ENCODE results near the gene EIF4G2. TPM values are rescaled to one million over a fixed set of nuclear protein-coding genes. Genes with fewer than 3 reads are reported as not detected.

The EIF4G2 gene
- total and polyA plus RNA-seq, 2 of the 8 experiments (the other 6 are each of a cell fraction or from before 2014, with no cell fraction given): 438 to 964 TPM

DNA sequence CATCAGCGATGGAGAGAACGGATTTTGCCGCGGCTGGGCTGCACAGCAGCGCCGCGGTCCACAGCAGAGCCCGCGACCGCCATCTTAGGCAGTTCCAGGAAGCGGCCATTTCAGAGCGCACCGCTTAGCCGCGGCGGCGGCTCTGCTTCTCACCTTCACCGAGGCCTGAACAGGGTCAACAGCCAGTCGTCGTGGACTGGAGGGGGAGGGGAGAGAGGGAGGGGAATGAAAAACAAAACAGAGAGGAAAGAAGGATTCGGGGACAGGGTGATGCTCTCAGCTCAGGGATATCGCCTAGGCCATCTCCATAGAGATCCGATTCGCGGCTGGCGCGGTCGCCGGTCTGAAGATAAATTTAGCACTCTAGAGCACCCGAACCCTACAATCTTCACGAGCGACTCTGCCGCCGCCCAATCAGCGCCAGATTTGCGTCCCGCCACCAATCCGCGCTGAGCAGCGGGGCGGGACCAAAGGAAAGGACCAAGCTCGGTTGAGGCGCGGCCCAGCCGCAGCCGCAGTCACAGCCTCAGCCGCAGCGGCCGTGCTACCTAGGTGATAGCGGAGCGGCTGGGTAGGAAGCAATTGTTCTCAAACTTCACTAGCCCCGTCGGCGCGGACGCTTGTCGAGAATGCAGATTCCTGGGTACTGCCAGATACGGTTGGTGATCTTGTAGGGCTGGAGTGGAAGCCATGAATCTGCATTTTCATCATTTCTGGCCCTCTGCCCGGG, 49.1 kb upstream of the EIF4G2 start, which contains the start of gene ZBED5 (continued):
- TF ChIP-seq, protein P1, sequence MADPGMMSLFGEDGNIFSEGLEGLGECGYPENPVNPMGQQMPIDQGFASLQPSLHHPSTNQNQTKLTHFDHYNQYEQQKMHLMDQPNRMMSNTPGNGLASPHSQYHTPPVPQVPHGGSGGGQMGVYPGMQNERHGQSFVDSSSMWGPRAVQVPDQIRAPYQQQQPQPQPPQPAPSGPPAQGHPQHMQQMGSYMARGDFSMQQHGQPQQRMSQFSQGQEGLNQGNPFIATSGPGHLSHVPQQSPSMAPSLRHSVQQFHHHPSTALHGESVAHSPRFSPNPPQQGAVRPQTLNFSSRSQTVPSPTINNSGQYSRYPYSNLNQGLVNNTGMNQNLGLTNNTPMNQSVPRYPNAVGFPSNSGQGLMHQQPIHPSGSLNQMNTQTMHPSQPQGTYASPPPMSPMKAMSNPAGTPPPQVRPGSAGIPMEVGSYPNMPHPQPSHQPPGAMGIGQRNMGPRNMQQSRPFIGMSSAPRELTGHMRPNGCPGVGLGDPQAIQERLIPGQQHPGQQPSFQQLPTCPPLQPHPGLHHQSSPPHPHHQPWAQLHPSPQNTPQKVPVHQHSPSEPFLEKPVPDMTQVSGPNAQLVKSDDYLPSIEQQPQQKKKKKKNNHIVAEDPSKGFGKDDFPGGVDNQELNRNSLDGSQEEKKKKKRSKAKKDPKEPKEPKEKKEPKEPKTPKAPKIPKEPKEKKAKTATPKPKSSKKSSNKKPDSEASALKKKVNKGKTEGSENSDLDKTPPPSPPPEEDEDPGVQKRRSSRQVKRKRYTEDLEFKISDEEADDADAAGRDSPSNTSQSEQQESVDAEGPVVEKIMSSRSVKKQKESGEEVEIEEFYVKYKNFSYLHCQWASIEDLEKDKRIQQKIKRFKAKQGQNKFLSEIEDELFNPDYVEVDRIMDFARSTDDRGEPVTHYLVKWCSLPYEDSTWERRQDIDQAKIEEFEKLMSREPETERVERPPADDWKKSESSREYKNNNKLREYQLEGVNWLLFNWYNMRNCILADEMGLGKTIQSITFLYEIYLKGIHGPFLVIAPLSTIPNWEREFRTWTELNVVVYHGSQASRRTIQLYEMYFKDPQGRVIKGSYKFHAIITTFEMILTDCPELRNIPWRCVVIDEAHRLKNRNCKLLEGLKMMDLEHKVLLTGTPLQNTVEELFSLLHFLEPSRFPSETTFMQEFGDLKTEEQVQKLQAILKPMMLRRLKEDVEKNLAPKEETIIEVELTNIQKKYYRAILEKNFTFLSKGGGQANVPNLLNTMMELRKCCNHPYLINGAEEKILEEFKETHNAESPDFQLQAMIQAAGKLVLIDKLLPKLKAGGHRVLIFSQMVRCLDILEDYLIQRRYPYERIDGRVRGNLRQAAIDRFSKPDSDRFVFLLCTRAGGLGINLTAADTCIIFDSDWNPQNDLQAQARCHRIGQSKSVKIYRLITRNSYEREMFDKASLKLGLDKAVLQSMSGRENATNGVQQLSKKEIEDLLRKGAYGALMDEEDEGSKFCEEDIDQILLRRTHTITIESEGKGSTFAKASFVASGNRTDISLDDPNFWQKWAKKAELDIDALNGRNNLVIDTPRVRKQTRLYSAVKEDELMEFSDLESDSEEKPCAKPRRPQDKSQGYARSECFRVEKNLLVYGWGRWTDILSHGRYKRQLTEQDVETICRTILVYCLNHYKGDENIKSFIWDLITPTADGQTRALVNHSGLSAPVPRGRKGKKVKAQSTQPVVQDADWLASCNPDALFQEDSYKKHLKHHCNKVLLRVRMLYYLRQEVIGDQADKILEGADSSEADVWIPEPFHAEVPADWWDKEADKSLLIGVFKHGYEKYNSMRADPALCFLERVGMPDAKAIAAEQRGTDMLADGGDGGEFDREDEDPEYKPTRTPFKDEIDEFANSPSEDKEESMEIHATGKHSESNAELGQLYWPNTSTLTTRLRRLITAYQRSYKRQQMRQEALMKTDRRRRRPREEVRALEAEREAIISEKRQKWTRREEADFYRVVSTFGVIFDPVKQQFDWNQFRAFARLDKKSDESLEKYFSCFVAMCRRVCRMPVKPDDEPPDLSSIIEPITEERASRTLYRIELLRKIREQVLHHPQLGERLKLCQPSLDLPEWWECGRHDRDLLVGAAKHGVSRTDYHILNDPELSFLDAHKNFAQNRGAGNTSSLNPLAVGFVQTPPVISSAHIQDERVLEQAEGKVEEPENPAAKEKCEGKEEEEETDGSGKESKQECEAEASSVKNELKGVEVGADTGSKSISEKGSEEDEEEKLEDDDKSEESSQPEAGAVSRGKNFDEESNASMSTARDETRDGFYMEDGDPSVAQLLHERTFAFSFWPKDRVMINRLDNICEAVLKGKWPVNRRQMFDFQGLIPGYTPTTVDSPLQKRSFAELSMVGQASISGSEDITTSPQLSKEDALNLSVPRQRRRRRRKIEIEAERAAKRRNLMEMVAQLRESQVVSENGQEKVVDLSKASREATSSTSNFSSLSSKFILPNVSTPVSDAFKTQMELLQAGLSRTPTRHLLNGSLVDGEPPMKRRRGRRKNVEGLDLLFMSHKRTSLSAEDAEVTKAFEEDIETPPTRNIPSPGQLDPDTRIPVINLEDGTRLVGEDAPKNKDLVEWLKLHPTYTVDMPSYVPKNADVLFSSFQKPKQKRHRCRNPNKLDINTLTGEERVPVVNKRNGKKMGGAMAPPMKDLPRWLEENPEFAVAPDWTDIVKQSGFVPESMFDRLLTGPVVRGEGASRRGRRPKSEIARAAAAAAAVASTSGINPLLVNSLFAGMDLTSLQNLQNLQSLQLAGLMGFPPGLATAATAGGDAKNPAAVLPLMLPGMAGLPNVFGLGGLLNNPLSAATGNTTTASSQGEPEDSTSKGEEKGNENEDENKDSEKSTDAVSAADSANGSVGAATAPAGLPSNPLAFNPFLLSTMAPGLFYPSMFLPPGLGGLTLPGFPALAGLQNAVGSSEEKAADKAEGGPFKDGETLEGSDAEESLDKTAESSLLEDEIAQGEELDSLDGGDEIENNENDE (IDR thresholded peaks at IDR 0.05; ENCODE audit: insufficient replicate concordance, low read length): no peak
- TF ChIP-seq TEAD4 (IDR thresholded peaks at IDR 0.05; ENCODE audit: low read depth, low read length) (peak; percentile 93), SUZ12 (IDR thresholded peaks at IDR 0.05; ENCODE audit: low read length) (no peak), ZNF274 (IDR thresholded peaks at IDR 0.05; ENCODE audit: borderline replicate concordance, extremely low read depth, low read length) (no peak), RXRA (IDR thresholded peaks at IDR 0.05; ENCODE audit: insufficient read depth, low read depth, low read length) (no peak), SIX5 (IDR thresholded peaks at IDR 0.05; ENCODE audit: low read depth, low read length) (no peak), YY1 (IDR thresholded peaks at IDR 0.05; ENCODE audit: low read depth, low read length) (peak; percentile 99), FOSL1 (IDR thresholded peaks at IDR 0.05; ENCODE audit: insufficient read depth, low read depth, low read length) (no peak)
- TF ChIP-seq, protein P2, sequence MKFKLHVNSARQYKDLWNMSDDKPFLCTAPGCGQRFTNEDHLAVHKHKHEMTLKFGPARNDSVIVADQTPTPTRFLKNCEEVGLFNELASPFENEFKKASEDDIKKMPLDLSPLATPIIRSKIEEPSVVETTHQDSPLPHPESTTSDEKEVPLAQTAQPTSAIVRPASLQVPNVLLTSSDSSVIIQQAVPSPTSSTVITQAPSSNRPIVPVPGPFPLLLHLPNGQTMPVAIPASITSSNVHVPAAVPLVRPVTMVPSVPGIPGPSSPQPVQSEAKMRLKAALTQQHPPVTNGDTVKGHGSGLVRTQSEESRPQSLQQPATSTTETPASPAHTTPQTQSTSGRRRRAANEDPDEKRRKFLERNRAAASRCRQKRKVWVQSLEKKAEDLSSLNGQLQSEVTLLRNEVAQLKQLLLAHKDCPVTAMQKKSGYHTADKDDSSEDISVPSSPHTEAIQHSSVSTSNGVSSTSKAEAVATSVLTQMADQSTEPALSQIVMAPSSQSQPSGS (IDR thresholded peaks at IDR 0.05; ENCODE audit: low read length): no peak; the same call in none of the 2 replicates

Data from H1 (cell line).